Stimulated activated naive CD8-positive, alpha-beta T cell treated with anti-CD3 and anti-CD28 coated beads, Interleukin-15, Interleukin-2, amounts not matched to agents 100 U/mL and 50 U/mL, for 24 hours (primary cell): Measurements from ENCODE around the gene ZNF354B.
A peak's percentile ranks its signal among the peaks of the same experiment; 100 is the strongest.
"Not testable (repeated sequence)": the region's sequence is repeated elsewhere in the genome, so short reads cannot be mapped to it uniquely, and the experiment has no call there.

Experiments
- ATAC-seq: fragments of 150-1000 bp; cut with Tn5 transposase; one replicate; pipeline ENCODE4 v1.10.0; 2021
- DNase-seq: peaks from one replicate; pipeline ENCODE4 v3.0.0; 2021

ZNF354B gene

GRCh38 chr5:178859625-178860521 is at the start of gene ZNF354B:
Gene ZNF354B, plus strand, starts transcription at chr5:178859953. Its CDS starts 1,095 bp downstream, at chr5:178861048.
- ATAC-seq (peak; percentile 98), DNase-seq (peak; percentile 80)

- ATAC-seq (no peak), DNase-seq (no peak)
These were observed 42.2 kb upstream of the ZNF354B start for GRCh38 chr5:178817506-178817905.

DNA sequence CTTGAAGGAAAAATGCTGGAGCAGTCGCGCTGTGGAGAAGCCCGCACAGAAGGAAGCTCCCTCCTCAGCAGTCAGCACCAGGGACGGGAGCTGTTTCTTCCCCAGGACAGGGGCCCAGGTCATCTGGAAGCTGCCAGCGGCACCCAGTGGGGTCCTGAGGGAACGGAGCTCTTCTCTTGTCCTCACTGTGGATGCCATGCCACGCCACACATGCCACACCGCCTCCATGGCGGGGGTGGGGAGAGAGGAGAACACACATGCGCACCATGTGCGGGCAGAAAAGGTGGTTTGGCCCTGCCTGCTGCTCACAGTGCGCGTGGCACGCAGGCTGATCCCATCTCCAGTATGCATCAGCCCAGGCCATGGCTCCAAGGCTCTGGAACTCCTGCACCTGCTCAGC is 41.7 kb upstream of the ZNF354B start:
- DNase-seq (no peak), ATAC-seq (no peak)

DNA sequence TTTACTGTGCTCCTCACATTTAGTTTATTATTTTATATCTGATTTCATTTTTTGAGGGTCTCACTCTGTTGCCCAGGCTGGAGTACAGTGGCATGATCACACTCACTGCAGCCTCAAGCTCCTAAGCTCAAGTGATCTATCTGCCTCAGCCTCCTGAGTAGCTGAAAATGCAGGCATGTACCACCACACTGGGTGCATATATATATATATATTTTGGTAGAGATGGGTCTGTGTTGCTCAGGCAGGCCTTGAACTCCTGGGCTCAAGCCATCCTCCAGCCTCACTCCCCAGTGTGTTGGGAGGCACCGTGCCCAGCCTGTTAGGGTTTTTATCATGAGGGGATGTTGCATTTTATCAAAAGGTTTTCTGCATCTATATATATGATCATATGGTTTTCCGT is 39.8 kb upstream of the ZNF354B start:
- ATAC-seq (no peak), DNase-seq (no peak)

DNA sequence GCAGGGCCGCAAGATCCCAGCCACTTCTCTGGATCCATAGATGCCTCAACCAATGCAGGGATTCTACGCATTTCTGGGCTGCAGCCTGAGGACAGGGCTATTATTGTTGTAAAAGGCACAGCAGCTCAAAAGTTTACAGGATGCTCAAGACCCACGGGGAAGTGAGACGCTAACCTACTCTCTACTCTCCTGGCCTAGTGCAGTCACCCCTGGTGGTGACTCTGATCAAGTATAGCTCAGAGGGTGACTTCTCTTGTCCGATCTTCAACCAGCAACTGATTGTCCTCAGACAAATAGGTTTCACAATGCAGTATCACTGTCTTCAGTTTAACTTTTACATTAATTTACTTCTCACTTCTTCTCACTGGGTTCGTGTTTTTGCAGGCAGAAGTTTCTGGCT is 34.3 kb upstream of the ZNF354B start:
- ATAC-seq (no peak), DNase-seq (no peak)

DNA sequence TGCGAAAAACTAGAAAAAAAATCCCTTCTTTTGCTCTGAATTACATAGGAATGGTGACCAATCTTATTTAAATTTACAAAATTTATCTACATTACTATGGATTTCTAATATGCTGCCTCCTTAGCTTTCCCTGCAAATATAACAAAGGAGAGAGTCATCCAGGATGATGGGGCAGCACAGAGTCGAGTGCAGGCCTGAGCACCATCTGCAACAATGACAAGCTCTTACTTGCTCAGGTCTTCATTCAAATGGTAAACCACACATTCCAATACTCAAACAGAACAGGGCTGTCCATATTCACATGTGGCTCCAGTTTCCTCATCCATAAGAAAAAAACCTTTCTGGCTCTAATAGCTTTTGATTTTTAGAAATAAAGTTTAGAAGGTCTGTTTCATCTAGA is 33.5 kb upstream of the ZNF354B start:
- DNase-seq (no peak), ATAC-seq (no peak)

GRCh38 chr5:178827636-178828035 is 32.1 kb upstream of the ZNF354B start:
- no peak for ATAC-seq
- DNase-seq, result no peak

DNA sequence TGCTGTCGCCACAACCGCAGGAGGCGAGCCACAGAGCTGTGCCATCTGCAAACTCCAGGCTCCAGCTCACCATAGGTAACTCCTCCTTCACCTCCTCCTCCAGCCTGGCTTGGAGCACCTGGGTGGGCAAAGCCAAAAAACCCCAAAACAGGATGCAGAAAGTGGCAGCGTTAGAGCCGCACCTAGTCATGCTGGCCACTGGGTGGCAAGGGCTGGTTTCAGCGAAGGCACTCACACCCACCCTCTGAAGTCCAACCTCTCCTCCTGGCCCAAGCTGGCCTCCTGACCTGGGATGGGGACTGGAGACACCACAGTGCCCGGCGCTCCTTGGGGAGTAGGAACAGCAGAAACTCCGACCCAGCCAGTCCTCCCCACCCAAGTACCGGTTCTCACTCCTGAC is 28.7 kb upstream of the ZNF354B start:
- ATAC-seq, result no peak
- no peak for DNase-seq

DNA sequence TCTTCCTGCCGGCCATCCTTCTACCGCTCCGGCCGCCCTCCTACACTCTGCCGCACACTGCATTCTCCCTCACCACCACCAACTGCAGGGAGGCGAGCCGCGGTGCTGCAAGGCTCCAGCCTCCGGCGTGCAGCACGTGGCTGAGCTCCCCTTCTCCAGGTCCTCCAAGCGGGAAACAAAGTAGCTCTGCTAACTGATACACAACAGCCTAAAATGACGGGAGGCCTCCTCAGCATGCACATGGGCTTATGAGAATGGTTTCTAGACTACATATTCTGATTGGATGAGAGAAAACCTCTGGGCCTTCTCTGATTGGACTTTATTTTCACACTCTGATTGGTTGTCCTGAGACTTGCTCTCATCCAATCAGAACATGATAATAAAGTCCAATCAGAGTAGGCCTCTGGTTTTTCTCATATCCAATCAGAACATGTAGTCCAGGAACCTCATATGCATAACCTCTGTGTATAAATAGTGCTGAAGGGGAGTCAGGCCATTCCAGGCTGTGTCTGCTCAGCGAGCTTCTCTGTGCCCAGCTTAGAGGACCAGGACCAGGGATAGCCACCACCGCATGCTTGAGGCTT is 27.0 kb upstream of the ZNF354B start:
- no peak for DNase-seq
- no peak for ATAC-seq

GRCh38 chr5:178836628-178837027 is 23.1 kb upstream of the ZNF354B start:
- ATAC-seq, result no peak
- DNase-seq, result no peak

DNA sequence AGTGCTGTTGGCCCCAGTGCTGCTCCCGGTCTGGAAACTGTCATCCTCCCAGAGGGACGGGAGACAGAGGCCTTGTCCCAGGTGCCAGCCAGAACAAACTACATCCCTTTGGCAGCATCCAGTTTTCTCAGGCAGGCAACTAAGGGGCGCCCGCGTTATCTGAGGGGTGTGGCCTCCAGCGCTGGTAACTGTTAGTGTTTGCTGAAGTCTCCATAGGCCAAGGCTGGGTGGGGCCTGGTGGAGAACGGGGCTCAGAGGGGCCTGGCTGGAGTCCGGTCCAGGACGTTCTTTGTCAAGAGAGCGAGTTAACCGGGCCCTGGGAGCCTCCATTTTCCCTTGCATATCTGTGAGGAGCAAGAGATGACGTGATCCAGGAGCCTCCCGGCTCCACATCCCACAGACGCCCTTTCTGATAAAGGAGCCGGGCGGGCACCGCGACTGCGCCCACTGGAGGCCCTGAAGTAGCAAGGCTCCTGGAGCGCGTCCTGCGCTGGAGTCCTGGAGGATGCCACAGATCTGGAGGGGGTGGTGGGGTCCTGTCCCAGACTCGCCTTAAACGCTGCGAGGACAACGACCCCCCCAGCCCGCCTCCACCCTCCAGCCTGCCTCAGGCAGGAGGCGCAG is 20.9 kb upstream of the ZNF354B start:
- not testable (repeated sequence) for ATAC-seq, DNase-seq

GRCh38 chr5:178839319-178839704 is 20.4 kb upstream of the ZNF354B start:
- ATAC-seq, result peak; percentile 49
- DNase-seq, result peak; percentile 55

DNA sequence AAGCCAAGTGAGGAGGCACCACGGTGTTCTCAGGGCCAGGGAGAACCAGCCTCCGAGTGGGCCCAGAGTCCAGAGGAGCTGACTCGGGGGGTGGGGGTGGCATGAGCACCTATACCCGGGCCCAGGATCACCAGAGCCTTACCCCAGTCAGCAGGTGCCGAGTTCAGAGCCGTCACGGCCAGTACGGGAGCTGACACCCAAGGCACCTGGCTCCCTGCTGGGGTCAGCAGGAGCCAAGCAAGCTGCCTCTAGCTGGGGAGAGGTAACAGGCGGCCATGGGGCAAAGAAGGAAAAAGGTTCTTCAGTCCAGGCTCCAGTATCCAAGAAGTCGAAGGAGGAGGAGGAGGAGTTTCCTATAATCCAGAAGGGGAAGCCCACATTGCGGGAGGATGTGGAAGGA is 19.4 kb upstream of the ZNF354B start:
- not testable (repeated sequence) for ATAC-seq

DNA sequence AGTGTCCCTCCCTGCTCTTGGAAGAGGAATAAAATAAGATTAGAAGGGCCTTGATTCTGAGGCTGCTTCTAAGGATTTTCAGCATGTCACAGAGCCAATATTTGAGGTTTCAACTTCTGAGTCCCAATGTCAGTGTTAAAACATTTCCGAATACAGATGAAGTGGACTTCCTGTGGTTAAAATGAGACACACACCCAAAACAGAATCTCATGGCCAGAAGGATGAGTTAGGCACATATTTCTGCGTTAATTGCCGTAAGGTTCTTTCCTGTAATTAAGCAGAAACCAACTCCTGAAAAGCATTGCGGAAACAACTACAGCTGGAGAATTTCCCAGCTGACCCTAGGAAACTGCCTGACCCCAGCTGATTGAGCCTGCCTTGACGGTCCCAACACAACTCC is 10.4 kb upstream of the ZNF354B start:
- no peak for DNase-seq
- ATAC-seq, result no peak

More for the DNA sequence above, 19.4 kb upstream of the ZNF354B start:
- DNase-seq, result not testable (repeated sequence)

DNA sequence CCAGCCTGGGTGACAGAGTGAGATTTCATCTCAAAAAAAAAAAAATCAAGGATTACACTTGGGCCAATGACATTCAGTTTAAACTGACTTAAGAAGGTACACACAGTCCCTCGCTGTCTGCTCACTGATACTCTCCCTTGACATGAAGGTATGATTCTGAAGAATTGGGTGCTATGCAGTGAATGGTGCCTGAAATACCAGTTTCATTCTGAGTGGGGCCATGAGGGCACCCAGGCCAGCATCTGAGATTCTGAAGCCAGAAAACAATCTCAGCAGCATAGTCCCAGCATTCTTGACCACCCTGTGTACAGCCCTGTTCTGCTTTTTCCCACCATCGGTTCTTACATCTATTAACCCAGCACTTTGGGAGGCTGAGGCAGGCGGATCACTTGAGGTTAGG is 7.8 kb upstream of the ZNF354B start:
- no peak for ATAC-seq

GRCh38 chr5:178854284-178854683 is 5.5 kb upstream of the ZNF354B start:
- DNase-seq, result no peak
- ATAC-seq, result no peak

More for the DNA sequence above, 7.8 kb upstream of the ZNF354B start:
- no peak for DNase-seq

DNA sequence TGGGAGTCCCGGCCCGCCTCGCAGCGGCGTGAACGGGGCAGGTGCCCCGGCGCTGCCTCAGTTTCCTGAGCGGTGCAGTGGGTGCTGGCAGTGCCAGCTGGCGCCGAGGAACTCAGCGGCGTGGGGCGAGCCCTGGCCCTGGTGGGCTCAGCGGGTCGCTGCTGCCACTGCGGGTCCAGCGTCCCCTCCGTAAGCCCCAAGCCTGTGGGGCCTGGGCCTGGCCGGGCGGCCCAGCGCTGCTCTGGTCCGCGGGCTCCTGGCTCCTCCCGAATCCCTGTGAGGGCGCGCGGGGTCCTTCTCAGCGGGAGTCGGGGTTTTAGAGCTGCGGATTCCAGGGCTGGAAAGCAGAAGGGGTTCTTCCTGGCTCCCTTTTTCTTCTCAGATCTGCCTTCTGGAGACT is 862 bp downstream of the ZNF354B start:
- not testable (repeated sequence) for ATAC-seq, DNase-seq

- DNase-seq, result no peak
- ATAC-seq, result no peak
These were observed 1.9 kb downstream of the ZNF354B start for GRCh38 chr5:178861627-178862026.

- no peak for ATAC-seq
These were observed 7.2 kb downstream of the ZNF354B start for GRCh38 chr5:178866946-178867345.

DNA sequence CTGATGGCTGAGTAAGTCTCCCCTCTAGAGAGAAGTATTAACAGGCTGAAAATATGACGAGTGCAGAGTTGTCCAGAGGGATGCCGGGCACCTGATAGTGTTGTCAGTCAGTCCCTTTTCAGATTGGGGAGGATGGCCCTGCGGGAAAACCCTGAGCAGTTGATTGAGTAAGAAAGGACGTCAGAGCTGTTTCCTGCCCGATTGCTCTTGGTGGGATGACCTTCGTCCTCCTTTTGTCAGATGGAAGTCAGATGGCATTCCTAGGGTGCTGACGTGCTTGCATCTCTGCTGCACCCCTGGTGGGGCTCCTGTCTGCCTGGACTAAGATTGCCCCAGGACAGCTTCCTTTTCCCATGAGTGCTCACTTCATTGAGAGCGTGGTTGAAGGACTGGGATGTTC is 9.8 kb downstream of the ZNF354B start:
- DNase-seq, result no peak
- no peak for ATAC-seq

More at GRCh38 chr5:178866946-178867345, 7.2 kb downstream of the ZNF354B start:
- DNase-seq, result no peak

DNA sequence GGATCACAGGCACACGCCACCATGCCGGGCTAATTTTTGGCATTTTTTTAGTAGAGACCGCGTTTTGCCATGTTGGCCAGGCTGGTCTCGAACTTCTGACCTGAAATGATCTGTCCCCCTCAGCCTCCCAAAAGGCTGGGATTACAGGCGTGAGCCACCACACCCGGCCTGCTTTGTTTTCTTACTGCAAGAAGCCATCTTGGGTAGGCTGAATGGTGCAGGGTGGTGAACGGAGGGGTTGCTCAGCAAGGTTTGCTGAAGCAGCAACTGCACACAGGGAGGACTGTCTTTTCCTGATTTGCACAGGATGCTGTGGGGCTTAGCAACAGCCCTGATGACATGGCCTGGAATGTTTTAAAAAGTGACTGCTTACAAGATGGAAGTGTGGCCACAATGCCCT is 10.7 kb downstream of the ZNF354B start:
- DNase-seq (no peak), ATAC-seq (no peak)

GRCh38 chr5:178872302-178872701 is 12.5 kb downstream of the ZNF354B start:
- ATAC-seq (no peak), DNase-seq (no peak)

GRCh38 chr5:178883115-178883694 is 23.5 kb downstream of the ZNF354B start:
- ATAC-seq, DNase-seq: not testable (repeated sequence)
